Ovary (tissue), 9 donors: Measurements from ENCODE around the gene HECTD4. TPM values are rescaled to one million over a fixed set of nuclear protein-coding genes. Genes with fewer than 3 reads are reported as not detected.

Source experiments
- DNase-seq, 5 donors: peaks; one replicate each; pipeline ENCODE4 v3.0.0-alpha.2; 2019 to 2020
- H3K27ac ChIP-seq, 2 donors: fragments of 200-600 bp; one replicate each; pipeline versions ENCODE4 v1.5.1 to v1.8.0; 2019 to 2022
- H3K27me3 ChIP-seq: fragments of 200-600 bp; one replicate; pipeline ENCODE4 v1.8.0; 2022
- H3K36me3 ChIP-seq: fragments of 200-600 bp; sonication (generic); one replicate; pipeline ENCODE4 v1.5.1; 2019
- H3K4me1 ChIP-seq: one replicate; pipeline ENCODE4 v1.8.1; 2013; ENCODE audit warnings: mild to moderate bottlenecking, moderate library complexity; ENCODE audit not compliant: insufficient read depth
- H3K4me3 ChIP-seq: fragments of 200-600 bp; sonication (generic); one replicate; pipeline ENCODE4 v1.5.1; 2017
- H3K9me3 ChIP-seq, 2 donors: fragments of 200-600 bp in 1 of 2; sonication (generic) in 1 of 2; one replicate each; pipeline versions ENCODE4 v1.5.1 to v1.8.1; 2013 to 2019; ENCODE audit warnings: mild to moderate bottlenecking in 1 of 2, moderate library complexity in 1 of 2
- EP300 ChIP-seq: sonication (generic); formaldehyde crosslinking; IDR thresholded peaks from one replicate; pipeline ENCODE4 v1.6.1; 2017; ENCODE audit warnings: antibody characterized with exemption
- POLR2A ChIP-seq: fragments of 450-650 bp; IDR thresholded peaks from one replicate; pipeline ENCODE4 v1.6.1; 2017; ENCODE audit warnings: antibody characterized with exemption, mild to moderate bottlenecking, moderate library complexity
- WGBS, 3 donors: extraction: QIAGEN DNeasy Blood & Tissue Kit in 1 of 3; methylation state at CpG; one replicate each; pipeline versions ENCODE4 v1.1.5 to v1.1.7; 2013 to 2017; 5-methylcytosine and 5-hydroxymethylcytosine counted together
- intact Hi-C, 4 donors: fragments of 100-400 bp; cut with DNase I; formaldehyde crosslinking; loops; one replicate each; pipeline versions ENCODE4 v1.11.0 to v1.15.1; 2022 to 2023
- polyA plus RNA-seq, 2 donors: library from polyadenylated mRNA; stranded (reverse); fragments of 200-250 nt in 1 of 2; fragments of 350-450 nt in 1 of 2; fragmentation: Illumina TruSeq in 1 of 2; extraction: RNeasy Lipid Tissue Mini Kit (QIAGEN cat#74804) in 1 of 2; gene quantifications; one replicate each; pipeline ENCODE4 v1.2.3, GENCODE V29; 2013 to 2014
- total RNA-seq, 7 donors: library from RNA; depleted of rRNA in 2 of 7; stranded (reverse); fragments of >200 nt in 2 of 7; fragmentation: NEBNext Ultra II Directional in 3 of 7; extraction: Animal tissue kit (Norgen Biotek cat#: 25700) in 3 of 7; gene quantifications; one replicate each; pipeline versions ENCODE4 v1.1.0 to v1.2.4, GENCODE V29; 2016 to 2023
- TF ChIP-seq, protein P1 (sequence below), 3 donors: fragments of 450-650 bp in 2 of 3; fragments of 200-600 bp in 1 of 3; IDR thresholded peaks; one replicate each; pipeline versions ENCODE4 v1.5.1 to v1.8.0; 2016 to 2022; ENCODE audit warnings: antibody characterized with exemption in 3 of 3, mild to moderate bottlenecking in 1 of 3
- donor health status: DM: no; HTN: no; CAD: no; lungs with moderate emphysema.
- donor health status: DM: no; HTN: no; CAD: no.
- donor health status: Bipolar disorder and iron deficiency.
- donor health status: DM: yes; HTN: yes; CAD: no.
- donor health status: DM: no; HTN: no; CAD: no.
- donor health status: DM: yes; HTN: yes; CAD: no.

The HECTD4 gene
- total and polyA plus RNA-seq, 9 donors, result 12.3 to 47.3 (median 34.9) TPM

DNA sequence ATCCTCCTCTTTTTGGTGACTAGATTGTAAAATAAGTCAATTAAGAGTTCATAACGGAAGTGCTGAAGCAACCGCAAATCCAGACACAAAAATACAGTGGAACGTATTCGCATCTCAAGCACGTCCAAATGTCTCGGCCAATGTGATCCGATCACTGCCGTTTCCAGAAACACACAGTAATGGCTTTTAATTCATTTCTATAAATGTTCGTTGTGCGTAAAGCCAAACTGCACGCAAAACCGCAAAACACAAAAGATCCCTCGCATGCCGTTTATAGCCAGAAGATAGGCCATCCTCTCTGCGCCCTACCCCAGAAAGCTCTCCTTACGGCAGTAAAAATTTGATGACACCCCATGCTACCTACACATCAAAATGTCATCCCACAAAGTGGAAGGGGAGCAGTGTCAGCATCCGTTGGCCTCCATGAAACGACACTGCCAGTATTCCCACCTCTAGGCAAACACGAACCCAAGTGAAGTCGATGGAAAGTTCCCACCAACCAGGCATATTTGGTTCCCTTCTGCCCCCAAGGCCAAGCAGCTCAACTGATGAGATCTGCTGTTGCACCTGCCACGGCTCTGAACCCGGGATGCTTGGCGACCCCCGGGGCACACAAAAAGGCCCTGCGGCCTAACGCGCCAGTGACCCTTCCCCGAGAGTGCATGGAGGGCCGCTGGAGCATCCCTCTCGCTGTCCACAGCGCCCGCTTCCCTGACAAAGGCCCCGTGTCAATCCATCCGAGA lies 1.4 kb downstream of the HECTD4 start:
- intact Hi-C loops, result loop anchor here in 1 of 4 donors (5.0 to 10.0 kb wide), 2 partner anchors 184 to 446 kb away; no protein-coding TSS in a partner anchor
- TF ChIP-seq POLR2A (no peak), EP300 (no peak)
- TF ChIP-seq, protein P1, sequence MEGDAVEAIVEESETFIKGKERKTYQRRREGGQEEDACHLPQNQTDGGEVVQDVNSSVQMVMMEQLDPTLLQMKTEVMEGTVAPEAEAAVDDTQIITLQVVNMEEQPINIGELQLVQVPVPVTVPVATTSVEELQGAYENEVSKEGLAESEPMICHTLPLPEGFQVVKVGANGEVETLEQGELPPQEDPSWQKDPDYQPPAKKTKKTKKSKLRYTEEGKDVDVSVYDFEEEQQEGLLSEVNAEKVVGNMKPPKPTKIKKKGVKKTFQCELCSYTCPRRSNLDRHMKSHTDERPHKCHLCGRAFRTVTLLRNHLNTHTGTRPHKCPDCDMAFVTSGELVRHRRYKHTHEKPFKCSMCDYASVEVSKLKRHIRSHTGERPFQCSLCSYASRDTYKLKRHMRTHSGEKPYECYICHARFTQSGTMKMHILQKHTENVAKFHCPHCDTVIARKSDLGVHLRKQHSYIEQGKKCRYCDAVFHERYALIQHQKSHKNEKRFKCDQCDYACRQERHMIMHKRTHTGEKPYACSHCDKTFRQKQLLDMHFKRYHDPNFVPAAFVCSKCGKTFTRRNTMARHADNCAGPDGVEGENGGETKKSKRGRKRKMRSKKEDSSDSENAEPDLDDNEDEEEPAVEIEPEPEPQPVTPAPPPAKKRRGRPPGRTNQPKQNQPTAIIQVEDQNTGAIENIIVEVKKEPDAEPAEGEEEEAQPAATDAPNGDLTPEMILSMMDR (IDR thresholded peaks at IDR 0.05), result no peak
- WGBS, 3 donors, result 49 to 52% (median 51%) methylated on average over 34 of the region's 34 CpGs
- Histone ChIP-seq H3K27ac (no peak overlapping the region), H3K4me1 (peaks cover 7% of the 10 kb centered on the region), H3K9me3 (no peaks in the 10 kb centered on the region), H3K4me3 (peak overlapping the region; percentile 64), H3K36me3 (no peaks in the 10 kb centered on the region), H3K27me3 (no peaks in the 10 kb centered on the region)
- peak in 1 of 5 donors; percentile 24 for DNase-seq

DNA sequence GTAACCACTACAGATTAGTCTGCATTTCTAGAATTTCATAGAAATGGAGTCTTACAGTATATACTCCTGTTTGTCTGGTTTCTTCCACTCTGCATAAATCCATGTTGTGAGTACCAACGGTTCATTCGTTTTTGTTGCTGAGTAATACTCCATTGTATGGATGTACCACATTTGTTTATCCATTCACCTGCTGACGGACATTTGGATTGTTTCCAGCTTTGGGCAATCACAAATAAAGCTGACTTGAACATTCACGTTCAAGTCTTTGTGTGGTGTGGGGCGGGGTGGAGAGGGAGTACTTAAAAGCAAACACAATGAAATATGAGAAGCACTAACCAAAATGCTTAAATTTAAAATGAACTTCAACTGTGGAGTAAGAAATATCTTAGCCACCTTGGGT lies 7.1 kb downstream of the HECTD4 start:
- 82 to 87% (median 83%) methylated on average over 5 of the region's 5 CpGs for WGBS, 3 donors
- Histone ChIP-seq H3K27ac (no peak overlapping the region), H3K4me3 (no peak overlapping the region), H3K9me3 (no peaks in the 10 kb centered on the region), H3K4me1 (no peaks in the 10 kb centered on the region), H3K36me3 (no peaks in the 10 kb centered on the region), H3K27me3 (no peaks in the 10 kb centered on the region)
- intact Hi-C loops, result no loop called here
- no peak for DNase-seq
- TF ChIP-seq EP300, result no peak
- no peak for TF ChIP-seq POLR2A
- TF ChIP-seq, protein P1 (IDR thresholded peaks at IDR 0.05), result no peak

DNA sequence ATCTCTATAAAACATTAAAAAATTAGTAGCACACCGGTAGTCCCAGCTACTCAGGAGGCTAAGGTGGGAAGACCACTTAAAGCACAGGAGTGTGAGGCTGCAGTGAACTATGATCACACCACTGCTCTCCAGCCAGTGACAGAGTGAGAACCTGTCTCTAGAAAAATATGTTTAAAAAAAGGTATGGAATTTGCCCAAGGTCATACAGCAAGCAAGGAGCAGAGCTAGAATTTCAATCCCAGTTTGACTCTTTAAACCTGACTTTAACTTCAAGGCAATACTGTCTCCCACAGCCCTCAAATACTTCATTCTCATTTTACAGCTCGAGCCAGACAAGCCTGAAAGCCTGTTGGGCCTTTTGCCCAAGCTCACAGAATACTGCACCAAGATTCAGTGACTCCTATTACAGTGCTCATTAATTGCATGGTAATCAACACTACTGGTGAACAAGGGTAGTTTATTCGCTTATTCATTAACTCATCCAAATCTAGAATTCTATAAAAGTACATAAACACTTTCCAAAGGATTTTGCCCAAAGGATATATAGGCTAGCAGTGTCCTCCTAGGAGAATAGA lies 8.0 kb downstream of the HECTD4 start:
- H3K36me3 ChIP-seq, result no peaks in the 10 kb centered on the region
- DNase-seq, result no peak
- H3K4me1 ChIP-seq, result no peaks in the 10 kb centered on the region
- no peak overlapping the region for H3K4me3 ChIP-seq
- H3K9me3 ChIP-seq, result no peaks in the 10 kb centered on the region
- H3K27ac ChIP-seq, result no peak overlapping the region
- intact Hi-C loops, result no loop called here
- H3K27me3 ChIP-seq, result no peaks in the 10 kb centered on the region
- WGBS, 3 donors, result 77 to 85% (median 78%) methylated on average over 3 of the region's 3 CpGs
- no peak for TF ChIP-seq EP300
- TF ChIP-seq, protein P1 (IDR thresholded peaks at IDR 0.05), result no peak
- no peak for TF ChIP-seq POLR2A

DNA sequence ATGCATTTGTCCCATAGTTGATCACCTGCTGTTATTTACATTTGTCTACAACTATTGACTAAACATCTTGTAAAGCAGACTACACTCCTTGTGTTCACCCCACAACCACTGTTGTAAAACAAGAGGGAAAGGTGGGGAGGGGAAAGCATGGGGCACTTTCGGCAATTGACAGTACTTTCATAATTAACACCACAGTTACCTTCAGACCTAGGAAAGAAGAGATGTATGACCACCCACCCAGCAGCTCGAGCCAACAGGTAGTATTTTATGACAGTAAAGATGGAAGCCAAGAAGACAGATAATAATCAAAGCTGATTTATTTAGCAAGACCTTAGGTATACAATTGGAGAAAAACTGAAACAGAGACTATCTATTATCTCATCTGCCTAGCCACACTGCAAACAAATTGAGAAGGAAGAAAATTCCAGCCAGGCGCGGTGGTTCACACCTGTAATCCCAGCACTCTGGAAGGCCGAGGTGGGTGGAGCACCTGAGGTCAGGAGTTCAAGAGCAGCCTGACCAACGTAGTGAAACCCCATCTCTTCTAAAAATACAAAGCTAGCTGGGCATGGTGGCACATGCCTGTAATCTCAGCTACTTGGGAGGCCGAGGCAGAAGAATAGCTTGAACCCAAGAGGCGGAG lies 11.2 kb downstream of the HECTD4 start:
- H3K36me3 ChIP-seq, result no peaks in the 10 kb centered on the region
- DNase-seq, result no peak
- TF ChIP-seq EP300 (no peak), POLR2A (no peak)
- TF ChIP-seq, protein P1 (IDR thresholded peaks at IDR 0.05), result no peak
- no peak overlapping the region for H3K27ac ChIP-seq
- intact Hi-C loops, result no loop called here
- no peak overlapping the region for H3K4me3 ChIP-seq
- 83 to 86% (median 85%) methylated on average over 8 of the region's 8 CpGs for WGBS, 3 donors
- H3K4me1 ChIP-seq, result peaks cover 1% of the 10 kb centered on the region
- no peaks in the 10 kb centered on the region for H3K27me3 ChIP-seq
- H3K9me3 ChIP-seq, result no peaks in the 10 kb centered on the region
